Smooth muscle cell (in vitro differentiated cells): ENCODE measurements around the gene ZWILCH. TPM values are rescaled to one million over a fixed set of nuclear protein-coding genes. Genes with fewer than 3 reads are reported as not detected.

ENCODE experiments used
- DNase-seq: peaks from one replicate; lab custom pipeline; 2025; ENCODE audit not compliant: unreplicated experiment; lab: John Stamatoyannopoulos, UW
- H2AFZ ChIP-seq: fragments of 200-600 bp; sonication (generic); 2 replicates; pipeline ENCODE4 v1.6.0; 2016; ENCODE audit warnings: antibody characterized with exemption, low read depth, mild to moderate bottlenecking
- H3F3A ChIP-seq: fragments of 200-600 bp; sonication (generic); 2 replicates; pipeline ENCODE4 v1.6.0; 2017; ENCODE audit warnings: antibody characterized with exemption, low read depth
- H3K27ac ChIP-seq: fragments of 200-600 bp; sonication (generic); 2 replicates; pipeline ENCODE4 v1.5.1; 2016; ENCODE audit warnings: low read depth, mild to moderate bottlenecking
- H3K27me3 ChIP-seq: fragments of 200-600 bp; sonication (generic); 2 replicates; pipeline ENCODE4 v1.6.1; 2016; ENCODE audit warnings: low read depth, mild to moderate bottlenecking
- H3K36me3 ChIP-seq: fragments of 200-600 bp; sonication (generic); 2 replicates; pipeline ENCODE4 v1.5.1; 2016; ENCODE audit warnings: low read depth
- H3K4me1 ChIP-seq: fragments of 200-600 bp; sonication (generic); 2 replicates; pipeline ENCODE4 v1.5.1; 2016; ENCODE audit warnings: low read depth
- H3K4me2 ChIP-seq: fragments of 200-600 bp; sonication (generic); 2 replicates; pipeline ENCODE4 v1.6.0; 2016; ENCODE audit warnings: mild to moderate bottlenecking
- H3K4me3 ChIP-seq: fragments of 200-600 bp; sonication (generic); 2 replicates; pipeline ENCODE4 v1.5.1; 2016; ENCODE audit warnings: mild to moderate bottlenecking
- H3K79me2 ChIP-seq: fragments of 200-600 bp; sonication (generic); 2 replicates; pipeline ENCODE4 v1.6.0; 2016; ENCODE audit warnings: low read depth, mild to moderate bottlenecking
- H3K9ac ChIP-seq: fragments of 200-600 bp; sonication (generic); 2 replicates; pipeline ENCODE4 v1.6.0; 2016; ENCODE audit warnings: low read depth
- H3K9me3 ChIP-seq: fragments of 200-600 bp; sonication (generic); replicated peaks from 2 replicates; pipeline ENCODE4 v1.5.1; 2016; ENCODE audit warnings: low read depth
- H4K20me1 ChIP-seq: fragments of 200-600 bp; sonication (generic); 2 replicates; pipeline ENCODE4 v1.6.0; 2016; ENCODE audit warnings: low read depth
- WGBS: methylation state at CpG from one replicate; pipeline ENCODE4 v1.1.7; 2016; ENCODE audit warnings: low lambda C conversion rate; 5-methylcytosine and 5-hydroxymethylcytosine counted together
- polyA plus RNA-seq: library from polyadenylated mRNA; unstranded; fragments of >200 nt; fragmentation: Nextera tagmentation; extraction: Ambion mirVana; gene quantifications from 2 replicates; pipeline ENCODE4 v1.2.1, GENCODE V29; 2016
- total RNA-seq: library from RNA; depleted of rRNA; stranded (reverse); fragments of >200 nt; gene quantifications from 2 replicates; pipeline ENCODE4 v1.2.3, GENCODE V29; 2014
- TF ChIP-seq, protein P1 (sequence below): fragments of 200-600 bp; sonication (generic); IDR thresholded peaks from 2 replicates; pipeline ENCODE4 v1.5.1; 2017; ENCODE audit warnings: borderline replicate concordance, mild to moderate bottlenecking, antibody characterized with exemption; ENCODE audit not compliant: insufficient read depth, poor library complexity, severe bottlenecking

The ZWILCH gene
- total and polyA plus RNA-seq, 2 experiments from 2014 or later: 17.7 to 17.9 TPM

DNA sequence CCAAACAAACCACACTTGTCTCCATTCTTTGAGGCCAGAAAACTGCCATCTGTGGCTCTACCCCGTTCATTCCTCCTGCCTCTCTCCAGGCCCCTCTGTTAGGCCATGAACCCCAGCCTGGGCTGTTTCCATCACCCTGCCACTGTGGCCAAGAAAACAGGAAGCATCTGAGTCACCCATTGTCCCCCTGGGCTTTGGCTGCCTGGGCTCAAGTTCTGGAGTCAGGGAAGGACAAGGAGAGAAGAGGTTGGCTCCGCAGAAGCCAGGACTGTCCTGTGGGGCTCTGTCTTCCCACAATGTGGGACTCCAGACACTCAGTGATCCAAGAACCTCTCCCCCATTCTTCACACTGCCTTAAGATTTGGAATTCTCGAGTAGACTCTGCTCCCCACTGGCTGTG lies 75.5 kb downstream of the ZWILCH start:
- DNase-seq: no peak
- no peak overlapping the region for H3K9ac ChIP-seq
- H3K27me3 ChIP-seq: no peaks in the 10 kb centered on the region
- H3K79me2 ChIP-seq: no peaks in the 10 kb centered on the region
- no peak overlapping the region for H2AFZ ChIP-seq
- H4K20me1 ChIP-seq: no peaks in the 10 kb centered on the region
- no peak overlapping the region for H3K4me2 ChIP-seq
- no peaks in the 10 kb centered on the region for H3K4me1 ChIP-seq
- no peak overlapping the region for H3K27ac ChIP-seq
- TF ChIP-seq, protein P1, sequence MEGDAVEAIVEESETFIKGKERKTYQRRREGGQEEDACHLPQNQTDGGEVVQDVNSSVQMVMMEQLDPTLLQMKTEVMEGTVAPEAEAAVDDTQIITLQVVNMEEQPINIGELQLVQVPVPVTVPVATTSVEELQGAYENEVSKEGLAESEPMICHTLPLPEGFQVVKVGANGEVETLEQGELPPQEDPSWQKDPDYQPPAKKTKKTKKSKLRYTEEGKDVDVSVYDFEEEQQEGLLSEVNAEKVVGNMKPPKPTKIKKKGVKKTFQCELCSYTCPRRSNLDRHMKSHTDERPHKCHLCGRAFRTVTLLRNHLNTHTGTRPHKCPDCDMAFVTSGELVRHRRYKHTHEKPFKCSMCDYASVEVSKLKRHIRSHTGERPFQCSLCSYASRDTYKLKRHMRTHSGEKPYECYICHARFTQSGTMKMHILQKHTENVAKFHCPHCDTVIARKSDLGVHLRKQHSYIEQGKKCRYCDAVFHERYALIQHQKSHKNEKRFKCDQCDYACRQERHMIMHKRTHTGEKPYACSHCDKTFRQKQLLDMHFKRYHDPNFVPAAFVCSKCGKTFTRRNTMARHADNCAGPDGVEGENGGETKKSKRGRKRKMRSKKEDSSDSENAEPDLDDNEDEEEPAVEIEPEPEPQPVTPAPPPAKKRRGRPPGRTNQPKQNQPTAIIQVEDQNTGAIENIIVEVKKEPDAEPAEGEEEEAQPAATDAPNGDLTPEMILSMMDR: no peak
- H3F3A ChIP-seq: no peaks in the 10 kb centered on the region
- no peaks in the 10 kb centered on the region for H3K9me3 ChIP-seq
- no peak overlapping the region for H3K4me3 ChIP-seq
- WGBS: 87% methylated on average over 3 of the region's 3 CpGs
- no peaks in the 10 kb centered on the region for H3K36me3 ChIP-seq

DNA sequence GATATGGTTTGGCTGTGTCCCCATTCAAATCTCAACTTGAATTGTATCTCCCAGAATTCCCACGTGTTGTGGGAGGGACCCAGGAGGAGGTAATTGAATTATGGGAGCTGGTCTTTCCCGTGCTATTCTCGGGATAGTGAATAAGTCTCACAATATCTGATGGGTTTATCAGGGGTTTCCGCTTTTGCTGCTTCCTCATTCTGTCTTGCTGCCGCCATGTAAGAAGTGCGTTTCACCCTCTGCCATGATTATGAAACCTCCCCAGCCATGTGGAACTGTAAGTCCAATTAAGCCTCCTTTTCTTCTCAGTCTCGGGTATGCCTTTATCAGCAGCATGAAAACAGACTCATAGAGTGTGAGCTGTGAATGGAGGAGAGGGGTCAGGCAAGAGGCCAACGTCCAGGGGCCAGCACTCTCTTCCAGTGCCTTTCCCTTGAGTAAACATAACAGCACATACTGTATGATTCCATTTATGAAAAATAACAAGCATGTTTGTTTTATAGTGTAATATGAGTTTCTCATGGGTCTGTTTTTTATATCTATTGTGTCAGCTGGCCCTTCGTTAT lies 76.9 kb downstream of the ZWILCH start:
- Histone ChIP-seq H3F3A (no peaks in the 10 kb centered on the region), H3K9ac (no peak overlapping the region), H4K20me1 (no peaks in the 10 kb centered on the region), H3K27ac (no peak overlapping the region), H3K4me1 (no peaks in the 10 kb centered on the region), H3K27me3 (no peaks in the 10 kb centered on the region), H3K79me2 (no peaks in the 10 kb centered on the region), H3K36me3 (no peaks in the 10 kb centered on the region), H3K4me2 (no peak overlapping the region), H3K9me3 (no peaks in the 10 kb centered on the region), H2AFZ (no peak overlapping the region), H3K4me3 (no peak overlapping the region)
- WGBS: 66% methylated on average over 9 of the region's 9 CpGs
- no peak for DNase-seq
- TF ChIP-seq, protein P1: no peak

DNA sequence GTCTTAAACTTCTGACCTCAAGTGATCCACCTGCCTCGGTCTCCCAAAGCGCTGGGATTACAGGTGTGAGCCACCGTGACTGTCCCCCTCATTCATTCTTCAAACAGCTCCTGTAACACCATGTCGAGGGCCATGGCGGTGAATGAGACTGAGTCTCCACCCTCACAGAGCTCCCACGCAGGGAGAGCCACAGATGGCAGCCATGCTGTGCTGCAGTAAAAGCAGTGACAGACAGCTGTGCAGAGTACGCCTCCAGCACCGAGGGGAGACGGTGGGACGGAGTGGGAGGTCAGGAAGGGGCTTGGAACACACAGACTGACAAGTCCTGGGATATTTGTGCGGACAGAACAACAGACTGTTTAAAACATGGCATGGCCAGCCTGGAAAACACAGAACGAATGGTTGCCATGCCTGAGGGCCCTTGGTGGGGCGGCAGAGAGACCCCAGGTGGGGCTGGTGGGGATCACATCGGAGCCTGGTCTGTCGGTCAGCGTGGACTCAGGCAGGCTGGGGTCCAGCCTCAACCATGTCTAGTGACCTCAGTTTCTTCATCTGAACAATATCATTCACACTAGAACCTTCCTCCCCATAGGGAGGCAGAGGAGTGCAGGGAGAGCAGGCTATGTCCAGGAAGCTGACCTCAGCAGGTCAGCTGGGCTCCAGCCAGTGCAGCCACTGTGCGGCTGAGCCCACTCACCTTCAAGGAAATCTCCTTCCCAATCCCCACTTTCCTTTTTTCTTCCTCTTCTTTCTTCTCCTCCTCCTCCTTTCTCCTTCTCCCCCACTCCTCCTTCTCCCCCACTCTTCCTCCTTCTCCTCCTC lies 81.2 kb downstream of the ZWILCH start:
- TF ChIP-seq, protein P1: no peak
- no peak for DNase-seq
- Histone ChIP-seq H4K20me1 (no peaks in the 10 kb centered on the region), H2AFZ (no peak overlapping the region), H3K9me3 (no peaks in the 10 kb centered on the region), H3K4me2 (no peak overlapping the region), H3K27ac (no peak overlapping the region), H3K27me3 (no peaks in the 10 kb centered on the region), H3K4me3 (no peak overlapping the region), H3K9ac (no peak overlapping the region), H3K4me1 (no peaks in the 10 kb centered on the region), H3K79me2 (no peaks in the 10 kb centered on the region), H3K36me3 (no peaks in the 10 kb centered on the region), H3F3A (no peaks in the 10 kb centered on the region)
- 84% methylated on average over 17 of the region's 17 CpGs for WGBS
